UCSD-AML1 (cell line): ENCODE results near the gene OR4E1.
"Not testable (repeated sequence)": the region's sequence is repeated elsewhere in the genome, so short reads cannot be mapped to it uniquely, and the experiment has no call there.

Experiments
- DNase-seq: peaks from one replicate; lab custom pipeline; 2025; ENCODE audit not compliant: unreplicated experiment; lab: John Stamatoyannopoulos, UW

The OR4E1 gene

GRCh38 chr14:21653331-21653885 lies 20.2 kb downstream of the OR4E1 start, which contains the start of gene OR4E2:
OR4E2 (plus strand) TSS chr14:21653835; CDS start chr14:21665083, 11,248 bp downstream.
- no peak for DNase-seq

- peak; percentile 11 for DNase-seq
Observed at GRCh38 chr14:21652209-21652808, 21.3 kb downstream of the OR4E1 start.

- no peak for DNase-seq
Observed at GRCh38 chr14:21647380-21647779, 26.2 kb downstream of the OR4E1 start.

GRCh38 chr14:21643407-21643806 lies 30.2 kb downstream of the OR4E1 start:
- no peak for DNase-seq

DNA sequence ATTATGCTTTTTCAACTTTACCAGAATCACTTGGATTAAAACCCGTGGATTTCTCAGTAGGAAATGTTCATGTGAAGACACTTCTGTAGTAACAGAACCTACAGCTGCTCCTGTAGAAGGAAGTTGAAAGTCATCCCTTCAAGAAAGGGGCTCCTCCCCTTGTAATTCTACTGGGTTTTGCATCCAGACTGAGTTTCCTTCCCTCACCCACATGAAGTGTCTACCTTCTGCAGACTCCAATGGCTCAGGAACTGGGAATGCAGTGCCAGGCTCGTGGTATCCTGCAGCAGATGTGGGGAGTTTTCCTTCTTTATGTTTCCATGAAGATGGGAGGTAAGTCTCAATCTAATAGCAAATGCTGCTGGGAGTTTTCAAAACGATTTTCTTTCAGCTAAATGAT lies 30.9 kb downstream of the OR4E1 start:
- DNase-seq = no peak

- no peak for DNase-seq
Observed at GRCh38 chr14:21634840-21635239, 38.8 kb downstream of the OR4E1 start, which contains the start of gene OR10G2. OR10G2 (minus strand) TSS chr14:21634940; CDS start chr14:21634842, 98 bp downstream.

- DNase-seq = no peak
Observed at GRCh38 chr14:21631084-21631483, 42.5 kb downstream of the OR4E1 start.

DNA sequence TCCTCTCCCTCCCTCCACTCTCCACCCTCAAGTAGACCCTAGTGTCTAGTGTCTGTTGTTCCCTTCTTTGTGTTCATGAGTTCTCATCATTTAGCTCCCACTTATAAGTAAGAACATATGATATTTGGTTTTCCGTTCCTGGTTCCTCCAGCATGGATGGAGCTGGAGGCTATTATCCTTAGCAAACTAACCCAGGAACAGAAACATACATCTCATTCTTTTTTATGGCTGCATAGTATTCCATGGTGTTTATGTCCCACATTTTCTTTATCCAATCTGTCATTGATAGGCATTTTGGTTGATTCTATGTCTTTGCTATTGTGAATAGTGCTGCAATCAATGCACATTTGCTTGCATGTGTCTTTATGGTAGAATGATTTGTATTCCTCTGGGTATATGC lies 43.1 kb downstream of the OR4E1 start:
- not testable (repeated sequence) for DNase-seq

DNA sequence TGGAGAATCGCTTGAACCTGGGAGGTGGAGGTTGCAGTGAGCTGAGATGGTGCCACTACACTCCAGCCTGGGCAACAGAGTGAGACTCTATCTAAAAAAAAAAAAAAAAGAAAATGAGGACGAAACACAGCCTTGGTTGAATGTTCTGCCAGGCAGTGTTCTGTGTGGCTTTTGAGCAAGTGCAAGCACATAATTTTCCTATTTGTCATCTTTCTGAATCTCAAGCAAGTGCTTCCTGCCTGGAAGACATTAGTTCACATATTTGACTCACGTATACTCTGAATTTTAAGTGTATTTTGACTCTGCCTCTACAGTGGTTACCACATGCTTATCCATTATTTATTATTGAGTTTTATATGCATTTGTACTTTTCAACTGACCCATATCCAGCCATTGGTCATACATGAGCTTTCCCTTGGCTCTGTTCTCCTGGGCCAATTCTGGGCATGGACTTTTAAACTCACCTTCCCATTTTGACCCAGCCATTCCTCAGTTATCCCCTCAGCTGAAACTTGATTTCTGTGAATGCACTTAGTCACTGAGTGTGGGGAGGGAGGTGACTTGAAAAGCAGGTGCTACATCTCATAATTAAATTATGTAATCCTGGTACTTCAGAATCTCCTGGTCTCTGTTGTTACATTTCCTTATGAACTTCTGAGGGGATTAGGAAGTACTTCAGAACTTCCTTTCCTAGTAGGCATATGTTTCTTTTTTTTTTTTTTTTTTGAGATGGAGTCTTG lies 47.0 kb downstream of the OR4E1 start:
- DNase-seq = no peak
